ENCODE results near the gene C17orf67. TPM values are rescaled to one million over a fixed set of nuclear protein-coding genes. Genes with fewer than 3 reads are reported as not detected.

Gene C17orf67
- total RNA-seq, 1 experiment from 2014 or later, result 4.6 TPM

- intact Hi-C loops (cut with micrococcal nuclease; ENCODE audit: unreplicated experiment), result no loop called here
- Mint-ChIP-seq H3K27ac (ENCODE audit: unreplicated experiment) (no peak overlapping the region), H3K36me3 (ENCODE audit: insufficient read depth, unreplicated experiment) (no peaks in the 10 kb centered on the region), H3K27me3 (ENCODE audit: unreplicated experiment) (no peaks in the 10 kb centered on the region), H3K4me3 (ENCODE audit: low read depth, unreplicated experiment) (no peak overlapping the region), H3K9me3 (ENCODE audit: low read depth, unreplicated experiment) (no peaks in the 10 kb centered on the region), H3K4me1 (ENCODE audit: low read depth, unreplicated experiment) (no peaks in the 10 kb centered on the region)
- CTCF ChIA-PET, result no interaction called here
- TF ChIP-seq, protein P1, sequence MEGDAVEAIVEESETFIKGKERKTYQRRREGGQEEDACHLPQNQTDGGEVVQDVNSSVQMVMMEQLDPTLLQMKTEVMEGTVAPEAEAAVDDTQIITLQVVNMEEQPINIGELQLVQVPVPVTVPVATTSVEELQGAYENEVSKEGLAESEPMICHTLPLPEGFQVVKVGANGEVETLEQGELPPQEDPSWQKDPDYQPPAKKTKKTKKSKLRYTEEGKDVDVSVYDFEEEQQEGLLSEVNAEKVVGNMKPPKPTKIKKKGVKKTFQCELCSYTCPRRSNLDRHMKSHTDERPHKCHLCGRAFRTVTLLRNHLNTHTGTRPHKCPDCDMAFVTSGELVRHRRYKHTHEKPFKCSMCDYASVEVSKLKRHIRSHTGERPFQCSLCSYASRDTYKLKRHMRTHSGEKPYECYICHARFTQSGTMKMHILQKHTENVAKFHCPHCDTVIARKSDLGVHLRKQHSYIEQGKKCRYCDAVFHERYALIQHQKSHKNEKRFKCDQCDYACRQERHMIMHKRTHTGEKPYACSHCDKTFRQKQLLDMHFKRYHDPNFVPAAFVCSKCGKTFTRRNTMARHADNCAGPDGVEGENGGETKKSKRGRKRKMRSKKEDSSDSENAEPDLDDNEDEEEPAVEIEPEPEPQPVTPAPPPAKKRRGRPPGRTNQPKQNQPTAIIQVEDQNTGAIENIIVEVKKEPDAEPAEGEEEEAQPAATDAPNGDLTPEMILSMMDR (IDR thresholded peaks at IDR 0.05; ENCODE audit: unreplicated experiment), result no peak
- BruUV-seq (replicated peaks), result no TSS peak
- DNase-seq, result no peak
Observed at GRCh38 chr17:56867948-56868376, 34.2 kb upstream of the C17orf67 start.

DNA sequence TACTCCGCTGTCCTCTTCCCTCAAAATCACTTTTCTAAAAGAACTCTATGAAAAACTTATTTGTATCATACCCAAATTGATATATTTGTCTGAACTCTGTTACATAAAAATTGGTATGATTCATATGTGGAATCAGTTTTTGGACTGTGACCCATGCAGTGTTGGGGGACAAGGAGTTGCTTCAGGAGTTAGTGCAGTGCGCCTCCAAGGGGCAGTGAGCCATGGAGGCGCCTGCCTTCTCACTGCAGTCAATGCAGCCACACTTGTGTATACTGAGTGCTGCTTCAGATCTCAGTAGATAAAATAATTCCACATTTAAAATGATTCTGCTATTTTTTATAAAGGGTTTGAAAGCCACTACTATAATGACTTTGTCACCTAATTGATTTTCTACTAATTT lies 32.8 kb upstream of the C17orf67 start:
- intact Hi-C loops (cut with micrococcal nuclease; ENCODE audit: unreplicated experiment), result no loop called here
- peaks cover 1% of the 10 kb centered on the region for H3K36me3 Mint-ChIP-seq (ENCODE audit: insufficient read depth, unreplicated experiment)
- TF ChIP-seq, protein P1 (IDR thresholded peaks at IDR 0.05; ENCODE audit: unreplicated experiment), result no peak
- H3K27me3 Mint-ChIP-seq (ENCODE audit: unreplicated experiment), result no peaks in the 10 kb centered on the region
- H3K27ac Mint-ChIP-seq (ENCODE audit: unreplicated experiment), result no peak overlapping the region
- BruUV-seq (replicated peaks), result no TSS peak
- no peak overlapping the region for H3K4me3 Mint-ChIP-seq (ENCODE audit: low read depth, unreplicated experiment)
- CTCF ChIA-PET, result no interaction called here
- no peaks in the 10 kb centered on the region for H3K4me1 Mint-ChIP-seq (ENCODE audit: low read depth, unreplicated experiment)
- DNase-seq, result no peak
- no peaks in the 10 kb centered on the region for H3K9me3 Mint-ChIP-seq (ENCODE audit: low read depth, unreplicated experiment)

DNA sequence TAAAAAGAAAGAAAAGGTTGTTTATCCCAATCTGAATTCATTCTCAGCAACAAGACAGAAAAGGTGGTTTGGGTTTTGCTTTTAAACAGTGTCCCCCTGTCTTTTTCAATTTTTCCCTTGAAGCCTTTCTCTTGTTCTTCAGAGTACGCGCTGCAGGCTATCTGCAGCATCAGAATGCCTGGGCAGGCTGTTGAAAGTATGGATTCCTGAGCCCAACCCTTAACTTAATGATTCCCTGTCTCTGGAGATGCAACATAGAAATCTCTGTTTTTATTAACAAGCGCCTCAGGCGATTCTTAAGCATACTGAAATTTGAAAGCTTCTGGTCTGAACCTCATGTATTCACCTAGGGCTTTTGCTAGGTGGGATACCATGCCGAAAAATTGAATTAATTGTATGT lies 32.4 kb upstream of the C17orf67 start:
- Mint-ChIP-seq H3K4me1 (ENCODE audit: low read depth, unreplicated experiment) (no peaks in the 10 kb centered on the region), H3K36me3 (ENCODE audit: insufficient read depth, unreplicated experiment) (peaks cover 5% of the 10 kb centered on the region), H3K9me3 (ENCODE audit: low read depth, unreplicated experiment) (no peaks in the 10 kb centered on the region), H3K27me3 (ENCODE audit: unreplicated experiment) (no peaks in the 10 kb centered on the region), H3K4me3 (ENCODE audit: low read depth, unreplicated experiment) (no peak overlapping the region), H3K27ac (ENCODE audit: unreplicated experiment) (no peak overlapping the region)
- TF ChIP-seq, protein P1 (IDR thresholded peaks at IDR 0.05; ENCODE audit: unreplicated experiment), result no peak
- intact Hi-C loops (cut with micrococcal nuclease; ENCODE audit: unreplicated experiment), result no loop called here
- DNase-seq, result no peak
- CTCF ChIA-PET, result no interaction called here
- no TSS peak for BruUV-seq (replicated peaks)

DNA sequence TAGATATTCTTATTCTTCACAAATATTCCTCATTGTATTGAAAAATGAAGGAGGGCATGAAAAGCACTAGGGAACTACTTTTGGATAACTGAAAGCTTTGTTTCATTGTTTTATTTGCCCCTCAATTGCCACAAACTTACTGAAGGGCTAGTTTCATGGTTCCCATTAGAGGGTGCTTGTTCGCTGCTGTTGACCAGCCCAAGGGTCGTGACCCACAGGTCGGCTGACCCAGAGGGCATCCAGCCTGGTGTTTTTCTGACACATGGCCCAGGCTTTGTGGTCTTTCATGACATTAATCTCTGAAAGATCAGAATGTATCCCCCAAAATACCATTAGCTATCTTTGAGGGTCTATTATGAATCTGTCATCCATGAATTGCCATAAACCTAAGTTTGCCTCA lies 30.3 kb upstream of the C17orf67 start:
- DNase-seq, result no peak
- no peaks in the 10 kb centered on the region for H3K9me3 Mint-ChIP-seq (ENCODE audit: low read depth, unreplicated experiment)
- CTCF ChIA-PET, result interaction anchor here (0.7 to 0.8 kb wide), 2 partner anchors 28 to 181 kb away, joined by 3 read pairs; no protein-coding TSS in a partner anchor
- BruUV-seq (replicated peaks), result no TSS peak
- H3K4me1 Mint-ChIP-seq (ENCODE audit: low read depth, unreplicated experiment), result no peaks in the 10 kb centered on the region
- H3K36me3 Mint-ChIP-seq (ENCODE audit: insufficient read depth, unreplicated experiment), result peaks cover 9% of the 10 kb centered on the region
- H3K27ac Mint-ChIP-seq (ENCODE audit: unreplicated experiment), result no peak overlapping the region
- TF ChIP-seq, protein P1 (IDR thresholded peaks at IDR 0.05; ENCODE audit: unreplicated experiment), result no peak
- intact Hi-C loops (cut with micrococcal nuclease; ENCODE audit: unreplicated experiment), result no loop called here
- no peaks in the 10 kb centered on the region for H3K27me3 Mint-ChIP-seq (ENCODE audit: unreplicated experiment)
- no peak overlapping the region for H3K4me3 Mint-ChIP-seq (ENCODE audit: low read depth, unreplicated experiment)
